NCI-H69 (cell line): ENCODE measurements around the gene MAPK6.
A peak's percentile ranks its signal among the peaks of the same experiment; 100 is the strongest.
"Not testable (repeated sequence)": the region's sequence is repeated elsewhere in the genome, so short reads cannot be mapped to it uniquely, and the experiment has no call there.

Experiments
- DNase-seq: peaks from one replicate; lab custom pipeline; 2025; lab: John Stamatoyannopoulos, UW

Gene MAPK6

DNA sequence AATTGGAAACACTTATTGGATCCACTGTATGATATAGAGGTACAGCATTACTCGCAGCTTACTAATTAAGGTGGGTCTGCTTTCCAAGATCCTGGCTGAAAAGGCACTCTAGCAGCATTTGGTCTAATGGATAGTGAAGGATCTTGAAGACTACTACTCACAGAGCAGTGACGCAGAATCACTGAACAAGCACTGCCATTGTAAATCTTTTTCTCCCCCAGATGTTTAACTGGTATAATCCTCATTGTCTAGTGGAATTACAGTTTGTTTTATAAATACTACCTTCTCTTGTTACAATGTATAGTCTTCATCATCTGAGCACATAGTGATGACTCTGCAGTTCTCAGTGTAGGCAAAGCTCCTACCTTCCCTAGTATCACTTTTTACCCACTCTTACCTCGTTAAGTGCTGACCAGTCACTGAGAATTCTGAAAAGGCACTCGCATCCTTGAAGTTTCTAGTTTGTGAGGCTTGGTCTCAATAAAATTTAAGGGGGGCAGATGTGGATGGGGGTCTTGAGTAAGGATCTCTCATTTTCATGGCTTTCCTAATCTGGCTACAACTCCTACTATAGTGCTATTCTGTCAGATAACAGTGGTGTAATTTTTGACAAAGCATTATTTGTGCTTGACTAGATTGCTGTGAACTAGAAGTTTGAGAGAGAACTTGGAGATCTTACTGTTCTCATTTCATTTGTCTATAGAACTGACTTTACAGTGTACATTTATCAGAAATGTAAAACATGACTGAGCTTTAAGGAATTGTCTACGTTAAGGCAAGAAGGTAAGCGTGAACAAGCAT, 23.2 kb downstream of the MAPK6 start:
- peak; percentile 23 for DNase-seq

GRCh38 chr15:52045795-52046298, 26.8 kb downstream of the MAPK6 start:
- DNase-seq = not testable (repeated sequence)

DNA sequence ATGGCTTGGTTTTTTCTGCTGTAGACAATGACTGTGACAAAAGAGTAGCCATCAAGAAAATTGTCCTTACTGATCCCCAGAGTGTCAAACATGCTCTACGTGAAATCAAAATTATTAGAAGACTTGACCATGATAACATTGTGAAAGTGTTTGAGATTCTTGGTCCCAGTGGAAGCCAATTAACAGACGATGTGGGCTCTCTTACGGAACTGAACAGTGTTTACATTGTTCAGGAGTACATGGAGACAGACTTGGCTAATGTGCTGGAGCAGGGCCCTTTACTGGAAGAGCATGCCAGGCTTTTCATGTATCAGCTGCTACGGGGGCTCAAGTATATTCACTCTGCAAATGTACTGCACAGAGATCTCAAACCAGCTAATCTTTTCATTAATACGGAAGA, 27.5 kb downstream of the MAPK6 start:
- not testable (repeated sequence) for DNase-seq

- DNase-seq = no peak
Observed at GRCh38 chr15:52050416-52050815, 31.4 kb downstream of the MAPK6 start.

GRCh38 chr15:52052066-52052935, 33.3 kb downstream of the MAPK6 start:
- DNase-seq = no peak

DNA sequence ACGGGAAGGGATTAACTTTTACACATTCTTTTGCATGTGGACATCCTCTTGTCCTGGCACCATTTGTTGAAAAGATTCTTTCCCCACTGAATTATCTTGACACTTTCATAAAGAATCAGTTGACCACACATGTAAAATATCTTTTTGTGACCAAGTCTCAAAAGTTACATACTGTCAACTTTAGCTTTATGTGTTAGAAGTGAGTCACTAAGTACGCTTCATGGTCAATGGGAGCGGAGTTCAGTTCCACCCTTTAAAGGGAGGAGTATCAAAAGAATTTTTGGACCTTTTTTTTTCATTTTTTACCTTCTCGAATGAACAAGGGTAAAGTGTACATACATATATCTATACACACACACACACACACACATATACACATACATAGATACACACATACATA, 35.4 kb downstream of the MAPK6 start:
- no peak for DNase-seq

DNA sequence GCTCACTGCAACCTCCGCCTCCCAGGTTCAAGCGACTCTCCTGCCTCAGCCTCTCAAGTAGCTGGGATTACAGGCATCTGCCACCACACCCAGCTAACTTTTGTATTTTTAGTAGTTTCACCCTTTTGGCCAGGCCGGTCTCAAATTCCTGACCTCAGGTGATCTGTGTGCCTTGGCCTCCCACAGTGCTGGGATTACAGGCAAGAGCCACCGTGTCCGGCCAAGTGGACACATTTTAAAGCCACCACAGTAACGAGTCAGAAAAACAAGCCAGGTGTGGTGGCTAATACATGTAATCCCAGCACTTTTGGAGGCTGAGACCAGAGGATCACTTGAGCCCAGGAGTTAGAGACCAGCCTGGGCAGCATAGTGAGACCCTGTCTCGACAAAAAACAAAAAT, 35.8 kb downstream of the MAPK6 start:
- not testable (repeated sequence) for DNase-seq

GRCh38 chr15:52056001-52056400, 37.0 kb downstream of the MAPK6 start:
- DNase-seq = no peak

GRCh38 chr15:52056496-52056895, 37.5 kb downstream of the MAPK6 start:
- DNase-seq = no peak

GRCh38 chr15:52057996-52058395, 39.0 kb downstream of the MAPK6 start:
- DNase-seq = no peak

DNA sequence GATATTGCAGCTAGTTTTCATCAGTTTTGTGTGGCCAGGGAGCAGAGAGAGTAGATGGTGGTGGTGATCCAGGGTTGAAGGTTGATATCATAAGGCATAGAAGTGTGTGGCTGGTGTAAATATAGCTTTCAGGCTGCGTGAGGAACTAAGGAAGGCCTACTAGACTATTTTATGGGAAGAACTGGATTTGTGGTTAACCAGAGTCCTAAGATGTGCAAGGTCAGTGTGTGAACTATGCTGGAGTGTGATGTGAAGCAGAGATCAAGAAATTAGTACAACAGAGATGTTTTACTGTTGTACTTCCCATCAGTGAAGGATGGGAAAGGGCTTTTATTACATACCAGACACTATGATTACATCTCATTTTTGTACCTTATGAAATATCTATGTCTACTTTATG, 41.5 kb downstream of the MAPK6 start:
- no peak for DNase-seq

DNA sequence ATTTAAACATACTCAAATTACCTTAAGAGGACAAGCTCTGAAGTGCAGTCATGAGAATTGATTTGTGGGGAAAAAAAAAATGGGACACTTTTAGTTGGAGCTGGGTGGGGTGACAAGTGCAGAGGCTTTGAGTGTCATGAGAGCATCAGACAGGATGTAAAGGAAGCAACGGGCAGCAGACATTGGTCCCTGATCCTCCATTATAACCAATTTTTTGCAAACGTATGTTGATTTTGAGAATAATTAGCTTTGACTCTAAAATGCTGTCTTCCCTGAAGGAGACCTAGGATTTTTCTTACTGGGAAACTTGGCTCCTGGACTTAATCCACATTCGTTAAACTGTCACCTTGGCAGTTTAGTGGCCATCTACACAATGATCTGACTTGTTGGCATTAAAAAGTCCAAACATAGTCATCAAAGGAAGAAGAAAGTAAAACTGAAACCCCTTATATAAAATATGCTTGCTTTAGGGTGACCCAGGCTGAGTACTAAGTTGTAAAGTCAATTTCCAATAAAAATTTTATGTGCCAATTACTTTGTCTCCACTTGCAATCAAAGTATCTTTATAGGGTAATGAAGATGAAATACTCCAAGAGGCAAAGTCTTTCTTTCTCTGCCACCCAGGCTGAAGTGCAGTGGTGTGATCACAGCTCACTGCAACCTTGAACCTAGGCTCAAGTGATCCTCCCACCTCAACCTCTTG, 48.0 kb downstream of the MAPK6 start:
- no peak for DNase-seq

GRCh38 chr15:52067545-52067926, 48.5 kb downstream of the MAPK6 start:
- no peak for DNase-seq

DNA sequence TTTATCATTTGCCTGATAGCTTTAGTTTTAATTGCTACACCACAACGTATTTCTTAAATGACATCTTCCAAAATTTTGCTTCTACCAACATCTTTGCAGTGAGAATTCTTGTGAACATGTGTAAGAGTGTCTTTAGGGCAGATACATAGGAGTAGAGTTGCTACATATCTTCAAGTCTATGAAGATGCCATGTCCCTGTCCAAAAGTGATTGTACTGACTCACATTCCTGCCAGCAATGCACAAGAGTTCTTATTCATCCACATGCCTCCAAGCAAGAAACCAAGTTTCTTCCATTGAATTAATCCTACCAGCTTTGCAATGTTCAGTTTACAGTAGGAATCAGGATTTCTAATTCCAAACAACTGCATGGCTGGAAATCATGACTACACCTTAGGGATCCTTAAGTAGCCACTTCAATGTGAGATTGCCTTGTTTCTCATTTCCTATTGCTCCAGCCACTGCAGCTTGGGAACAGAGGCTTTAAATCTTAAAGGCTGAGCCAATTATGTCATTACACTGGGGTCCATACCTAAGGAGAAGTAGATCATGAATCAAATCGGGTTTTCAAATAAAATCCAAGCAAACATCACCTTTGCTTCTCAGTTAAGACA, 49.1 kb downstream of the MAPK6 start:
- no peak for DNase-seq

DNA sequence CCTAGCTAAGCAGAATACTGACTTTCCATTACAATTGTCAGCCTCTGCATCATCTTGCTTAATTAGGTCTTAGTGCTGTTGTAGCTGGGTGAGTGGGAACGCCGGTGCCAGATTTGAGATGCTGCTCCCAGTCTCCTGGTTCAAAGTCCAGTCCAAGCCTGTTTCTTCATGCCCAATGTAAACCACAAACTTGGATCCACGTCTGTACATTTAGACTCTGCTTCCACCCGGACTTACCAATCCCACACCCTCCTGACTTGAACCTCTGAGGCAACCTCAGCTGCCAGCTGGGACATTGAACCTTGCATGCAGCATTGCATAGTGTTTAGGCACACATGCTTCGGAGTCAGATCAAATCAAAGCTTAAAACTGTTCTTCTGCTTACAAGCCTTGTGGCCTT, 50.5 kb downstream of the MAPK6 start:
- DNase-seq = no peak

DNA sequence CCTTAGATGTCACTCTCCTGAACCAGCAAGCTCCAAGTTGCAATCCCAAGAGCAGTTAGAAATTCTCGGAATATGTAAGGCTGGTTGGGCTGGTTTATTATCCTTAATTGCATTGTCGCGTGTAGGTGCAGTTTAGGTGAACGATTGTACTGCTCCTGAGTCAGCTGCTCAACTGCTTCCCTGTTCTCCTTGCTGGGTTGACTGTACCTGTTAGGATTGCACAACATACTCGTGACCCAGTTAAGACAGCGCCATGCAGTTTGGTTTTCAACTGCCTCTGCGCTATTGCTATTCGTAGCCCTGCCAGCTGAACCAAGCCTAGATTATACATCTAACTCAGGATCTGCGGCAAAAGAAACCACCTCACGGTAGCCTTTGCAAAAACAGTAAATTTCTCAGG, 52.6 kb downstream of the MAPK6 start:
- no peak for DNase-seq

- no peak for DNase-seq
Observed at GRCh38 chr15:52076889-52077781, 58.1 kb downstream of the MAPK6 start.

GRCh38 chr15:52078197-52078875, 59.3 kb downstream of the MAPK6 start:
- DNase-seq = no peak

- peak; percentile 89 for DNase-seq
Observed at GRCh38 chr15:52078876-52079700, 60.1 kb downstream of the MAPK6 start.
